Astrocyte (in vitro differentiated cells and primary cell): Measurements from ENCODE around the gene ZNF283.

Source experiments
- EZH2 ChIP-seq: IDR thresholded peaks from 2 replicates; pipeline ENCODE4 v1.6.1; 2012; ENCODE audit warnings: mild to moderate bottlenecking, low read length, inconsistent platforms; ENCODE audit not compliant: insufficient read depth
- TF ChIP-seq, protein P1 (sequence below): IDR thresholded peaks from 2 replicates; pipeline ENCODE4 v1.5.1; 2011; ENCODE audit warnings: low read depth, mild to moderate bottlenecking, inconsistent platforms, low read length, moderate library complexity; ENCODE audit not compliant: insufficient read depth

- TF ChIP-seq, protein P1, sequence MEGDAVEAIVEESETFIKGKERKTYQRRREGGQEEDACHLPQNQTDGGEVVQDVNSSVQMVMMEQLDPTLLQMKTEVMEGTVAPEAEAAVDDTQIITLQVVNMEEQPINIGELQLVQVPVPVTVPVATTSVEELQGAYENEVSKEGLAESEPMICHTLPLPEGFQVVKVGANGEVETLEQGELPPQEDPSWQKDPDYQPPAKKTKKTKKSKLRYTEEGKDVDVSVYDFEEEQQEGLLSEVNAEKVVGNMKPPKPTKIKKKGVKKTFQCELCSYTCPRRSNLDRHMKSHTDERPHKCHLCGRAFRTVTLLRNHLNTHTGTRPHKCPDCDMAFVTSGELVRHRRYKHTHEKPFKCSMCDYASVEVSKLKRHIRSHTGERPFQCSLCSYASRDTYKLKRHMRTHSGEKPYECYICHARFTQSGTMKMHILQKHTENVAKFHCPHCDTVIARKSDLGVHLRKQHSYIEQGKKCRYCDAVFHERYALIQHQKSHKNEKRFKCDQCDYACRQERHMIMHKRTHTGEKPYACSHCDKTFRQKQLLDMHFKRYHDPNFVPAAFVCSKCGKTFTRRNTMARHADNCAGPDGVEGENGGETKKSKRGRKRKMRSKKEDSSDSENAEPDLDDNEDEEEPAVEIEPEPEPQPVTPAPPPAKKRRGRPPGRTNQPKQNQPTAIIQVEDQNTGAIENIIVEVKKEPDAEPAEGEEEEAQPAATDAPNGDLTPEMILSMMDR: no peak
- TF ChIP-seq EZH2: no peak
Observed at GRCh38 chr19:43848821-43849220, 21.7 kb downstream of the ZNF283 start.
